Measurements from ENCODE around the gene FLNB. TPM values are rescaled to one million over a fixed set of nuclear protein-coding genes. Genes with fewer than 3 reads are reported as not detected.

FLNB gene
- total RNA-seq, 1 experiment from 2014 or later, result 47.5 TPM

- no peak for DNase-seq (ENCODE audit: low read depth)
These were observed 1.7 kb downstream of the FLNB start for GRCh38 chr3:58009749-58010535.

GRCh38 chr3:58010562-58010961 is 2.3 kb downstream of the FLNB start:
- no peak for DNase-seq (ENCODE audit: low read depth)

- DNase-seq (ENCODE audit: low read depth), result no peak
These were observed 3.4 kb downstream of the FLNB start for GRCh38 chr3:58011580-58011979.

- DNase-seq (ENCODE audit: low read depth), result no peak
These were observed 4.1 kb downstream of the FLNB start for GRCh38 chr3:58012302-58012701.

GRCh38 chr3:58013099-58013498 is 4.9 kb downstream of the FLNB start:
- no peak for DNase-seq (ENCODE audit: low read depth)

GRCh38 chr3:58013973-58014649 is 5.9 kb downstream of the FLNB start:
- no peak for DNase-seq (ENCODE audit: low read depth)

GRCh38 chr3:58015520-58015915 is 7.3 kb downstream of the FLNB start:
- no peak for DNase-seq (ENCODE audit: low read depth)

- DNase-seq (ENCODE audit: low read depth), result no peak
These were observed 8.5 kb downstream of the FLNB start for GRCh38 chr3:58016710-58017109.

- DNase-seq (ENCODE audit: low read depth), result no peak
These were observed 10.9 kb downstream of the FLNB start for GRCh38 chr3:58018892-58019742.

GRCh38 chr3:58020783-58021071 is 12.5 kb downstream of the FLNB start:
- no peak for DNase-seq (ENCODE audit: low read depth)

GRCh38 chr3:58021072-58021959 is 13.1 kb downstream of the FLNB start:
- DNase-seq (ENCODE audit: low read depth), result no peak

- no peak for DNase-seq (ENCODE audit: low read depth)
These were observed 13.7 kb downstream of the FLNB start for GRCh38 chr3:58021962-58022361.

- no peak for DNase-seq (ENCODE audit: low read depth)
These were observed 14.3 kb downstream of the FLNB start for GRCh38 chr3:58022490-58022889.

- DNase-seq (ENCODE audit: low read depth), result no peak
These were observed 15.3 kb downstream of the FLNB start for GRCh38 chr3:58023531-58023930.

GRCh38 chr3:58025406-58025805 is 17.2 kb downstream of the FLNB start:
- no peak for DNase-seq (ENCODE audit: low read depth)

- peak; percentile 64 for DNase-seq (ENCODE audit: low read depth)
These were observed 17.8 kb downstream of the FLNB start for GRCh38 chr3:58025837-58026569.

GRCh38 chr3:58026598-58026997 is 18.4 kb downstream of the FLNB start:
- DNase-seq (ENCODE audit: low read depth), result no peak

- DNase-seq (ENCODE audit: low read depth), result no peak
These were observed 19.6 kb downstream of the FLNB start for GRCh38 chr3:58027704-58028317.

GRCh38 chr3:58028902-58029301 is 20.7 kb downstream of the FLNB start:
- DNase-seq (ENCODE audit: low read depth), result no peak

GRCh38 chr3:58029842-58030584 is 21.8 kb downstream of the FLNB start:
- DNase-seq (ENCODE audit: low read depth), result no peak
